ENCODE results near the gene SP1. TPM values are rescaled to one million over a fixed set of nuclear protein-coding genes. Genes with fewer than 3 reads are reported as not detected.

Gene SP1
- total and polyA plus RNA-seq, 2 donors (not counting 1 experiment from before 2014, with no cell fraction given) = 26.0 to 129 TPM

DNA sequence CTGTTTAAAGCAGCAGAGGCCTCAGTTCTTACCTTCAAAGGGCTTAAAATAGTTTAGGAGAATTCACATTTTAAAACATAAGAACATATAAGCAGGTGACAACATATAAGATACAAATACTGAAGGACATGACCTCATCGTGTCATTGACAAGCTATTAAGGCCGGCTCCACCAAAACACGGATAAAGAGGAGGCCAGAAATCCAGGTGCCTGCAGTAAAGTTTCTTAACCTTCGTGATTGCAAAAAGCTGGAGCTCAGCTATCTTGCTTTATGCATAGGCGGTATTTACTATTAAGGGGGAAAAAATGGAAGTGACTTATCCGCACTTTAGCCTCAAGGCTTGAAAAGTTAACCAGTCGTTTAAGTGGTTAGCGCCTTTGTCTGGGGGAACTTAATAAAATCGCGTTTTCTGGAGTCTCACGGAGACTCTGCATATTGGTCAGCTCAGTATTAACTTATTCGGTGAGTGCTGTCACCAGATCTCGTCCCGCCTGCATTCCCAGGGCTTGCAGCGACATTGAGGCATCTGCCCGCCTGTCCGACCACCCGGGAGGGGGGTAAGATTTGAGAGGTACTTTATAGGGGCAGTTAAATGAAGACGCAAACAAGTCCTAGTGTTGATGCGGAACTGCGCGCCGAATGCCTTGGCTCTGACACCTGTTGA is 1.1 kb upstream of the SP1 start:
- Histone ChIP-seq H2AFZ (ENCODE audit: insufficient read depth, low read depth, low read length, poor library complexity, severe bottlenecking) (peak overlapping the region; percentile 91), H3K4me2 (replicated peaks; ENCODE audit: low read depth, low read length, poor library complexity, severe bottlenecking) (peak overlapping the region; percentile 79), H3K79me2 (ENCODE audit: control insufficient read depth, insufficient read depth, low read length) (peaks cover 32% of the 10 kb centered on the region), H3K4me1 (ENCODE audit: control insufficient read depth in 2 of 2, insufficient read depth in 2 of 2, low read length in 2 of 2) (peaks cover 37 to 41% of the 10 kb centered on the region in 2 donors), H3K4me3 (ENCODE audit: control extremely low read depth in 1 of 5, extremely low read depth in 1 of 5, insufficient read depth in 1 of 5, low read depth in 2 of 5, low read length in 4 of 5) (peak overlapping the region; percentile 60 to 77 (median 64)), H3K9me3 (ENCODE audit: control extremely low read depth in 1 of 3, control insufficient read depth in 2 of 3, insufficient read depth in 1 of 3, low read length in 2 of 3) (no peaks in the 10 kb centered on the region), H3K9ac (ENCODE audit: low read length) (peak overlapping the region; percentile 67), H3K36me3 (replicated peaks in 1 of 2; ENCODE audit: control extremely low read depth in 1 of 2, control insufficient read depth in 1 of 2, extremely low read depth in 1 of 2, insufficient read depth in 2 of 2, low read length in 1 of 2) (peaks cover 15 to 23% of the 10 kb centered on the region in 2 experiments), H4K20me1 (ENCODE audit: control insufficient read depth, insufficient read depth, low read length, poor library complexity, severe bottlenecking) (peaks cover 31% of the 10 kb centered on the region), H3K27me3 (replicated peaks in 1 of 4; ENCODE audit: control extremely low read depth in 1 of 4, control insufficient read depth in 3 of 4, insufficient read depth in 4 of 4, low read length in 3 of 4) (no peaks in the 10 kb centered on the region), H3K27ac (ENCODE audit: low read length in 2 of 2) (peak overlapping the region; percentile 76 to 89)
- no peaks in the 10 kb centered on the region for H3K27me3 Mint-ChIP-seq
- intact Hi-C loops (cut with micrococcal nuclease) = loop anchor here (1.0 to 2.0 kb wide), 9 partner anchors 27 to 248 kb away; partner anchors contain the start of genes ATF7 and PRR13
- ATAC-seq (ENCODE audit: low read depth) (no peak), DNase-seq (no peak)
- no peaks in the 10 kb centered on the region for H3K9me3 Mint-ChIP-seq (ENCODE audit: insufficient read depth)
- 28% methylated on average over 23 of the region's 23 CpGs for WGBS (ENCODE audit: insufficient coverage)
- TF ChIP-seq, protein P1, sequence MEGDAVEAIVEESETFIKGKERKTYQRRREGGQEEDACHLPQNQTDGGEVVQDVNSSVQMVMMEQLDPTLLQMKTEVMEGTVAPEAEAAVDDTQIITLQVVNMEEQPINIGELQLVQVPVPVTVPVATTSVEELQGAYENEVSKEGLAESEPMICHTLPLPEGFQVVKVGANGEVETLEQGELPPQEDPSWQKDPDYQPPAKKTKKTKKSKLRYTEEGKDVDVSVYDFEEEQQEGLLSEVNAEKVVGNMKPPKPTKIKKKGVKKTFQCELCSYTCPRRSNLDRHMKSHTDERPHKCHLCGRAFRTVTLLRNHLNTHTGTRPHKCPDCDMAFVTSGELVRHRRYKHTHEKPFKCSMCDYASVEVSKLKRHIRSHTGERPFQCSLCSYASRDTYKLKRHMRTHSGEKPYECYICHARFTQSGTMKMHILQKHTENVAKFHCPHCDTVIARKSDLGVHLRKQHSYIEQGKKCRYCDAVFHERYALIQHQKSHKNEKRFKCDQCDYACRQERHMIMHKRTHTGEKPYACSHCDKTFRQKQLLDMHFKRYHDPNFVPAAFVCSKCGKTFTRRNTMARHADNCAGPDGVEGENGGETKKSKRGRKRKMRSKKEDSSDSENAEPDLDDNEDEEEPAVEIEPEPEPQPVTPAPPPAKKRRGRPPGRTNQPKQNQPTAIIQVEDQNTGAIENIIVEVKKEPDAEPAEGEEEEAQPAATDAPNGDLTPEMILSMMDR (IDR thresholded peaks at IDR 0.05) = no peak
- no peak for TF ChIP-seq EZH2 (IDR thresholded peaks at IDR 0.05; ENCODE audit: borderline replicate concordance, insufficient read depth, low read depth, low read length, poor library complexity, severe bottlenecking)
- no peak overlapping the region for H3K27ac Mint-ChIP-seq
- CTCF ChIA-PET = interaction anchor here (0.7 to 7.9 kb wide), 9 partner anchors 12 to 129 kb away, joined by 3 to 132 read pairs (median 6); partner anchors contain the start of gene AAAS
- no peak overlapping the region for H3K4me3 Mint-ChIP-seq
- peaks cover 31% of the 10 kb centered on the region for H3K4me1 Mint-ChIP-seq
- POLR2A ChIA-PET = interaction anchor here (0.6 to 2.2 kb wide), 13 partner anchors 13 to 902 kb away, joined by 3 to 15 read pairs (median 5); partner anchors contain the start of genes AAAS, HNRNPA1 and TARBP2
